Pancreas (tissue), 10 donors: ENCODE measurements around the gene TSPAN11. TPM values are rescaled to one million over a fixed set of nuclear protein-coding genes. Genes with fewer than 3 reads are reported as not detected.

Experiments used
- ATAC-seq, 4 donors: fragments of 200-7000 bp; cut with Tn5 transposase; one replicate each; pipeline versions ENCODE4 v1.8.0 to v1.9.1; 2020; ENCODE audit warnings: mild to moderate bottlenecking in 4 of 4, moderate library complexity in 4 of 4
- DNase-seq, 6 donors: peaks; one replicate each; pipeline ENCODE4 v3.0.0-alpha.2; 2020
- FAIRE-seq: peaks from 2 replicates; lab custom pipeline; 2012; peaks lifted over from hg19 to GRCh38; lab: Jason Lieb, UNC
- H3K27ac ChIP-seq, 4 donors: fragments of 200-600 bp; sonication (generic); 1 replicate in 3 of 4; 2 replicates in 1 of 4; pipeline versions ENCODE4 v1.5.0 to v1.8.0; 2020
- H3K27me3 ChIP-seq, 4 donors: fragments of 200-600 bp; one replicate each; pipeline ENCODE4 v1.8.0; 2021
- H3K36me3 ChIP-seq, 3 donors: fragments of 200-600 bp; sonication (generic) in 1 of 3; one replicate each; pipeline versions ENCODE4 v1.5.0 to v1.8.0; 2020 to 2021
- H3K4me1 ChIP-seq, 3 donors: fragments of 200-600 bp; one replicate each; pipeline ENCODE4 v1.8.0; 2021
- H3K4me3 ChIP-seq, 4 donors: fragments of 200-600 bp; sonication (generic) in 2 of 4; one replicate each; pipeline versions ENCODE4 v1.5.0 to v1.8.0; 2020 to 2021
- H3K9me3 ChIP-seq, 4 donors: fragments of 200-600 bp; one replicate each; pipeline ENCODE4 v1.8.0; 2021
- WGBS, 2 donors: extraction: QIAGEN DNeasy Blood & Tissue Kit; methylation state at CpG; one replicate each; pipeline ENCODE4 v1.1.7; 2013; 5-methylcytosine and 5-hydroxymethylcytosine counted together
- intact Hi-C, 3 donors: fragments of 100-400 bp; cut with DNase I; formaldehyde crosslinking; loops; one replicate each; pipeline versions ENCODE4 v1.11.1 to v1.14.2; 2022
- polyA plus RNA-seq, 2 donors: library from polyadenylated mRNA; stranded (reverse); fragments of 200-250 nt; gene quantifications; one replicate each; pipeline ENCODE4 v1.2.3, GENCODE V29; 2013
- total RNA-seq, 6 donors: library from RNA; stranded (reverse); fragmentation: NEBNext Ultra II Directional in 4 of 6; extraction: Animal tissue kit (Norgen Biotek cat#: 25700) in 4 of 6; gene quantifications; one replicate each; pipeline versions ENCODE4 v1.2.1 to v1.2.4, GENCODE V29; 2021 to 2023
- TF ChIP-seq, protein P1 (sequence below), 4 donors: fragments of 200-600 bp; sonication (generic) in 3 of 4; IDR thresholded peaks; one replicate each; pipeline versions ENCODE4 v1.5.0 to v1.8.0; 2021; ENCODE audit warnings: antibody characterized with exemption in 4 of 4
- donor health status: healthy with polysubstance abuse.
- donor health status: DM: no; HTN: no; CAD: no; lungs with moderate emphysema.
- donor health status: DM: no; HTN: no; CAD: no.
- donor health status: control.
- donor health status: control.
- donor health status: Bipolar disorder and iron deficiency.
- donor health status: DM: yes; HTN: yes; CAD: no.
- donor health status: DM: no; HTN: no; CAD: no.
- donor health status: DM: no; HTN: no; CAD: no.
- donor health status: DM: yes; HTN: yes; CAD: no.

The TSPAN11 gene
- total and polyA plus RNA-seq, 8 donors: 0.13 to 2.2 (median 0.44) TPM

DNA sequence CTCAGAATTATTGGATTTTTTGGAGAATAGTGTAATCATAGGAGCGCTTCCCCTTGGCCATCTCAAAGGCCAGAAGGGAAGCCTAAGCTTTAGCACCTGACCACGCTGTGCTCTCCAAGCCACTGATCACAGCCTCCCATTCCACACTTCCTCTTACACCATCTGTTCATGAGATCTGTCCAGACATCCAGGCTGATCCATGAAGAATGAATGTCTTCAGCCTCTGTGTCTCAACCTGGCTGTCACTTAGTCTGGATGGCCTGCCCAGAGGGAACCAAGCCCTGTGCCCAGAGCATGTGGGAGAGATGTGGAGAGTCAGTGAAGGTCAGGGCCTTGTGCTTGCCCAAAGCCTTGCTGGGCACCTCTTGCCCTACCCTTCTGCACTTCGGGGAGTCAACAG lies 40.5 kb downstream of the TSPAN11 start:
- Histone ChIP-seq H3K27me3 (no peaks in the 10 kb centered on the region), H3K36me3 (no peaks in the 10 kb centered on the region), H3K4me3 (no peak overlapping the region), H3K9me3 (no peaks in the 10 kb centered on the region), H3K27ac (no peak overlapping the region), H3K4me1 (no peaks in the 10 kb centered on the region)
- WGBS, 2 donors: 73 to 82% methylated on average over 3 of the region's 3 CpGs
- TF ChIP-seq, protein P1, sequence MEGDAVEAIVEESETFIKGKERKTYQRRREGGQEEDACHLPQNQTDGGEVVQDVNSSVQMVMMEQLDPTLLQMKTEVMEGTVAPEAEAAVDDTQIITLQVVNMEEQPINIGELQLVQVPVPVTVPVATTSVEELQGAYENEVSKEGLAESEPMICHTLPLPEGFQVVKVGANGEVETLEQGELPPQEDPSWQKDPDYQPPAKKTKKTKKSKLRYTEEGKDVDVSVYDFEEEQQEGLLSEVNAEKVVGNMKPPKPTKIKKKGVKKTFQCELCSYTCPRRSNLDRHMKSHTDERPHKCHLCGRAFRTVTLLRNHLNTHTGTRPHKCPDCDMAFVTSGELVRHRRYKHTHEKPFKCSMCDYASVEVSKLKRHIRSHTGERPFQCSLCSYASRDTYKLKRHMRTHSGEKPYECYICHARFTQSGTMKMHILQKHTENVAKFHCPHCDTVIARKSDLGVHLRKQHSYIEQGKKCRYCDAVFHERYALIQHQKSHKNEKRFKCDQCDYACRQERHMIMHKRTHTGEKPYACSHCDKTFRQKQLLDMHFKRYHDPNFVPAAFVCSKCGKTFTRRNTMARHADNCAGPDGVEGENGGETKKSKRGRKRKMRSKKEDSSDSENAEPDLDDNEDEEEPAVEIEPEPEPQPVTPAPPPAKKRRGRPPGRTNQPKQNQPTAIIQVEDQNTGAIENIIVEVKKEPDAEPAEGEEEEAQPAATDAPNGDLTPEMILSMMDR (IDR thresholded peaks at IDR 0.05): no peak
- ATAC-seq (no peak), FAIRE-seq (no peak), DNase-seq (no peak)
- intact Hi-C loops: no loop called here

DNA sequence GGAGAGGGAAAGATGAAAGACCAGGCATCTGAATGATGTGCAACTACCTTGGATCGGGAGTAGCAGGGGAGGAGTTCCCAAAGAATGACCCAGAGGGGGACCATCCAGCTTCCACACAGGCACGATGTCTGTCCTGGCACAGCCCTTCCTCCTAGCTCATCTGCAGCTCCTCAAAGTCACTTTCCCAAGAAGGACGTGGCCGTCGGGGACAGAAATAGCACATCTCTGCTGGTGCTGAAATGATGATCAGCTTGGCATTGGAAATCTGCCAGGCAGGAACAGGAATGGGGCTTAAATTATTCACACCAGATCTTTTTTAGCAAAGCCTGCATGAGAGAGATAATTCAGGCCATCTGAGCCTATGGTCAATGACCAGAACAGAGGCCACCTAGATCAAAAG lies 41.7 kb downstream of the TSPAN11 start:
- DNase-seq (no peak), ATAC-seq (no peak), FAIRE-seq (no peak)
- no peak overlapping the region for H3K4me3 ChIP-seq
- H3K4me1 ChIP-seq: no peaks in the 10 kb centered on the region
- no peaks in the 10 kb centered on the region for H3K36me3 ChIP-seq
- TF ChIP-seq, protein P1 (IDR thresholded peaks at IDR 0.05): no peak
- WGBS, 2 donors: 44 to 70% methylated on average over 5 of the region's 5 CpGs
- H3K9me3 ChIP-seq: no peaks in the 10 kb centered on the region
- no peak overlapping the region for H3K27ac ChIP-seq
- no peaks in the 10 kb centered on the region for H3K27me3 ChIP-seq
- intact Hi-C loops: no loop called here

DNA sequence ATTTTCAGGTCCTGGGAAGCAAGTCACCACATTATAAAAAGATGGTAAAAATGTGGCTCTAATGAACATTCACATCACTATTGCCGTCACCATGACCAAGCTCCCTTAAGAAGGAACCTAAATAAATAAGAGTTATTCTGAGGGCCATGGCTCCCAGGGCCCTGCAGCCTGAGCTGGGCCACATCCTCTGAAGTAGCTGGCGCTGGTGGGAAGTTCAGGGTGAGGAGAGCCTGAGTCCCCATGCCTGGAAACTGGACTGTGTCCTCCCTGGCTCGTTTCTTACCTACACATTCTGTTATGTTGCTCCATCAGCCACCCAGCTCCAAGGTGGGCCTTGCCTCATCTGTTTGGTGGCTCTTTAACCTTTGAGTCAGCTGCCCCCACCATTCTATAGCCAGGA lies 42.5 kb downstream of the TSPAN11 start:
- FAIRE-seq (no peak), DNase-seq (no peak), ATAC-seq (no peak)
- no peaks in the 10 kb centered on the region for H3K4me1 ChIP-seq
- no peak overlapping the region for H3K27ac ChIP-seq
- TF ChIP-seq, protein P1 (IDR thresholded peaks at IDR 0.05): no peak
- no peaks in the 10 kb centered on the region for H3K27me3 ChIP-seq
- intact Hi-C loops: no loop called here
- no peak overlapping the region for H3K4me3 ChIP-seq
- no peaks in the 10 kb centered on the region for H3K36me3 ChIP-seq
- WGBS, 2 donors: 58 to 80% methylated on average over 3 of the region's 3 CpGs
- no peaks in the 10 kb centered on the region for H3K9me3 ChIP-seq

DNA sequence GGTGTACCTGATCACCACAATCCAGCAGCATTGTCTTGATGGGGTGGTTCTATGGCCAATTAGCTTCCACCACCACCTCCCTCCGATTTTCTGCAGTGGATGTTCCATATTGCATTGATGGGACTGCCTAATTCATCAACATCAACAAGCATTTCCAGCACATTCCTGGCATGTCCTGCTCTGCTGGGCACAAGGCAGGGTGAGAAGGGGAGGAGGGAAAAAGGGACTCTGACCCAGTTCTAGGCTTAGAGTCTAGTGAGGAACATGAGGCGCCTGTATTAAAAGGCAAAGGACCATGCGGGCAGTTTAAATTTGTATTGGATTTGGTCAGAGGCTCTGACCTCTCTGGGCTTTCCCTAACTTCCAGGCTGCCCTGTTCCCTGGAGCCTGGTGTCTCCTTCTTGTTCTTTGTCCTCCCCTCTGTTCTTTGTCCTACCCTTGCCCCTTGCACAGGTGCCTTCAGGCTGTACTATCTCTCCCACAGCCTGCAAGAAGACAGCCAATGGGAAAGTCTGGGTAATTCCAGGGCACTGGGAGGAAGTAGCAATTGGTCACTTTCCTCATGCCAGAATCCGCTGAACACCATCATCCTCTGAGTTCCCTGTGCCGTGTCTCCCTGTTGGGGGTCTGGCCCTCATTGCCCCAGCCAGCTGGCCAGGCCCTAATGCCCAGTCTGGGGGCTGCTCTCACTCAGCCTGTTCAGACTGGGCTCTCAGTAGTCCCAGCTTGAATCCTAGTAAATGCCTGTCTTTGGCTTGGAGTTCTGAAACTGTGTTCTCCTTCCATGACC lies 43.3 kb downstream of the TSPAN11 start:
- Histone ChIP-seq H3K27ac (no peak overlapping the region), H3K36me3 (no peaks in the 10 kb centered on the region), H3K4me1 (no peaks in the 10 kb centered on the region), H3K9me3 (no peaks in the 10 kb centered on the region), H3K4me3 (no peak overlapping the region), H3K27me3 (no peaks in the 10 kb centered on the region)
- intact Hi-C loops: loop anchor here in 1 of 3 donors (10.0 kb wide), 1 partner anchor 285 kb away; no protein-coding TSS in a partner anchor
- DNase-seq (no peak), FAIRE-seq (no peak), ATAC-seq (no peak)
- TF ChIP-seq, protein P1 (IDR thresholded peaks at IDR 0.05): no peak
- 66 to 79% methylated on average over 5 of the region's 5 CpGs for WGBS, 2 donors
